HEK293 (cell line): ENCODE results near the gene LGALS9C.
"Not testable (repeated sequence)": the region's sequence is repeated elsewhere in the genome, so short reads cannot be mapped to it uniquely, and the experiment has no call there.

Experiments
- MZF1 ChIP-seq: fragments of 450-650 bp; formaldehyde crosslinking; IDR thresholded peaks from 2 replicates; pipeline ENCODE4 v1.5.1; 2017; ENCODE audit warnings: missing biosample characterization, missing genetic modification characterization, borderline replicate concordance
- PATZ1 ChIP-seq: fragments of 450-650 bp; formaldehyde crosslinking; IDR thresholded peaks from 2 replicates; pipeline ENCODE4 v1.5.1; 2016; ENCODE audit warnings: missing biosample characterization, missing genetic modification characterization
- YY1 ChIP-seq: fragments of 450-650 bp; formaldehyde crosslinking; IDR thresholded peaks from 2 replicates; pipeline ENCODE4 v1.5.1; 2018; ENCODE audit warnings: missing biosample characterization, missing genetic modification characterization
- ZNF37A ChIP-seq: fragments of 450-650 bp; IDR thresholded peaks from 2 replicates; pipeline ENCODE4 v1.5.1; 2018; ENCODE audit warnings: missing biosample characterization, missing genetic modification characterization
- ZNF473 ChIP-seq: fragments of 450-650 bp; formaldehyde crosslinking; IDR thresholded peaks from 2 replicates; pipeline ENCODE4 v1.5.1; 2017; ENCODE audit warnings: missing biosample characterization, missing genetic modification characterization
- ZNF704 ChIP-seq: fragments of 450-650 bp; formaldehyde crosslinking; IDR thresholded peaks from 2 replicates; pipeline ENCODE4 v1.5.1; 2016; ENCODE audit warnings: missing biosample characterization, missing genetic modification characterization
- TF ChIP-seq, protein P1 (sequence below): fragments of 450-650 bp; formaldehyde crosslinking; IDR thresholded peaks from 2 replicates; pipeline ENCODE4 v1.5.1; 2016; ENCODE audit warnings: missing biosample characterization, missing genetic modification characterization
- TF ChIP-seq, protein P2 (sequence below): fragments of 450-650 bp; formaldehyde crosslinking; IDR thresholded peaks from 2 replicates; pipeline ENCODE4 v1.5.1; 2016; ENCODE audit warnings: missing biosample characterization, missing genetic modification characterization

- TF ChIP-seq PATZ1 (tag by site-specific recombination); YY1 (tag by site-specific recombination); ZNF37A (tag by site-specific recombination); ZNF473 (tag by site-specific recombination); ZNF704; MZF1 (tag by site-specific recombination): not testable (repeated sequence)
- TF ChIP-seq, protein P1, sequence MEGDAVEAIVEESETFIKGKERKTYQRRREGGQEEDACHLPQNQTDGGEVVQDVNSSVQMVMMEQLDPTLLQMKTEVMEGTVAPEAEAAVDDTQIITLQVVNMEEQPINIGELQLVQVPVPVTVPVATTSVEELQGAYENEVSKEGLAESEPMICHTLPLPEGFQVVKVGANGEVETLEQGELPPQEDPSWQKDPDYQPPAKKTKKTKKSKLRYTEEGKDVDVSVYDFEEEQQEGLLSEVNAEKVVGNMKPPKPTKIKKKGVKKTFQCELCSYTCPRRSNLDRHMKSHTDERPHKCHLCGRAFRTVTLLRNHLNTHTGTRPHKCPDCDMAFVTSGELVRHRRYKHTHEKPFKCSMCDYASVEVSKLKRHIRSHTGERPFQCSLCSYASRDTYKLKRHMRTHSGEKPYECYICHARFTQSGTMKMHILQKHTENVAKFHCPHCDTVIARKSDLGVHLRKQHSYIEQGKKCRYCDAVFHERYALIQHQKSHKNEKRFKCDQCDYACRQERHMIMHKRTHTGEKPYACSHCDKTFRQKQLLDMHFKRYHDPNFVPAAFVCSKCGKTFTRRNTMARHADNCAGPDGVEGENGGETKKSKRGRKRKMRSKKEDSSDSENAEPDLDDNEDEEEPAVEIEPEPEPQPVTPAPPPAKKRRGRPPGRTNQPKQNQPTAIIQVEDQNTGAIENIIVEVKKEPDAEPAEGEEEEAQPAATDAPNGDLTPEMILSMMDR (tag by site-specific recombination), result not testable (repeated sequence)
- TF ChIP-seq, protein P2, sequence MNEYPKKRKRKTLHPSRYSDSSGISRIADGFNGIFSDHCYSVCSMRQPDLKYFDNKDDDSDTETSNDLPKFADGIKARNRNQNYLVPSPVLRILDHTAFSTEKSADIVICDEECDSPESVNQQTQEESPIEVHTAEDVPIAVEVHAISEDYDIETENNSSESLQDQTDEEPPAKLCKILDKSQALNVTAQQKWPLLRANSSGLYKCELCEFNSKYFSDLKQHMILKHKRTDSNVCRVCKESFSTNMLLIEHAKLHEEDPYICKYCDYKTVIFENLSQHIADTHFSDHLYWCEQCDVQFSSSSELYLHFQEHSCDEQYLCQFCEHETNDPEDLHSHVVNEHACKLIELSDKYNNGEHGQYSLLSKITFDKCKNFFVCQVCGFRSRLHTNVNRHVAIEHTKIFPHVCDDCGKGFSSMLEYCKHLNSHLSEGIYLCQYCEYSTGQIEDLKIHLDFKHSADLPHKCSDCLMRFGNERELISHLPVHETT (tag by site-specific recombination), result not testable (repeated sequence)
These were observed 17.6 kb upstream of the LGALS9C start for GRCh38 chr17:18459035-18459434.
